Measurements from ENCODE around the gene ATP6V1G1.

GRCh38 chr9:114621975-114622609 lies 34.5 kb downstream of the ATP6V1G1 start:
- TF ChIP-seq CTCF (conservative IDR thresholded peaks at IDR 0.05; ENCODE audit: low read length) (no peak), EZH2phosphoT487 (IDR thresholded peaks at IDR 0.05; ENCODE audit: borderline replicate concordance, low read depth, low read length) (no peak)

Measured in OCI-LY7 (cell line).